Stimulated activated CD8-positive, alpha-beta memory T cell treated with anti-CD3 and anti-CD28 coated beads, Interleukin-4, amount 100 ng/mL, for 24 hours (primary cell): ENCODE results near the gene AGXT.
"Not testable (repeated sequence)": the region's sequence is repeated elsewhere in the genome, so short reads cannot be mapped to it uniquely, and the experiment has no call there.

Experiments
- DNase-seq: peaks from one replicate; pipeline ENCODE4 v3.0.0-alpha.2; 2020; ENCODE audit warnings: low read depth

AGXT gene

DNA sequence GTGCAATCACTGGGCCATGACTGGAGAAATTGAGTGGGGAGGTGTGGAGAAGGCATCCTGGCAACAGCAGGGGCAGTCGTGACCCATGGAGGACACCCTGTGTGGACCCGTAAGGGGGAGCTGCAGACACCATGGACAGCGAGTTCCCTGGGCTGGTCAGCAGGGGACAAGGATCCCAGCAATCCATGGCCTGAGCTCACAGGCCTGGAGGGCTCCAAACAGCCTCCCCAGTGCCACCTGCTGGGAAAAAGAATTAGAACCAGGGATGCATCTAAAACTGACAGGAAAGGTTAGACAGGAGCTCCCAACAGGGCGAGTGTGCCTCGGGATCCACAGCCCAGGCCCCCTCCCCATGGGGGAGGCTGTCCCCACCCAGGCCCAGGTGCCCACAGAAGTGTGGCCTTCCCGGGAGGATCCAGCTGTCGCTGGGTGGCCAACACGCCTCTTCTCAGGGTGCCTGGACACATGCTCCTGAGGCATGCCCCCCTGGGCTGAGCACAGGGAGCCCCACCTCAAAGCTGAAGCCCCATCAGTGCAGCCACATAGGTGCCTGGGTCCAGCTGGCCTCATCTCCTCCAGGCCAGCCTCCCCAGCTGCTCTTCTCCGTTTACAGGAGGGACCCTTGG lies 28.1 kb upstream of the AGXT start:
- DNase-seq = no peak

GRCh38 chr2:240846309-240846708 lies 22.3 kb upstream of the AGXT start:
- not testable (repeated sequence) for DNase-seq

DNA sequence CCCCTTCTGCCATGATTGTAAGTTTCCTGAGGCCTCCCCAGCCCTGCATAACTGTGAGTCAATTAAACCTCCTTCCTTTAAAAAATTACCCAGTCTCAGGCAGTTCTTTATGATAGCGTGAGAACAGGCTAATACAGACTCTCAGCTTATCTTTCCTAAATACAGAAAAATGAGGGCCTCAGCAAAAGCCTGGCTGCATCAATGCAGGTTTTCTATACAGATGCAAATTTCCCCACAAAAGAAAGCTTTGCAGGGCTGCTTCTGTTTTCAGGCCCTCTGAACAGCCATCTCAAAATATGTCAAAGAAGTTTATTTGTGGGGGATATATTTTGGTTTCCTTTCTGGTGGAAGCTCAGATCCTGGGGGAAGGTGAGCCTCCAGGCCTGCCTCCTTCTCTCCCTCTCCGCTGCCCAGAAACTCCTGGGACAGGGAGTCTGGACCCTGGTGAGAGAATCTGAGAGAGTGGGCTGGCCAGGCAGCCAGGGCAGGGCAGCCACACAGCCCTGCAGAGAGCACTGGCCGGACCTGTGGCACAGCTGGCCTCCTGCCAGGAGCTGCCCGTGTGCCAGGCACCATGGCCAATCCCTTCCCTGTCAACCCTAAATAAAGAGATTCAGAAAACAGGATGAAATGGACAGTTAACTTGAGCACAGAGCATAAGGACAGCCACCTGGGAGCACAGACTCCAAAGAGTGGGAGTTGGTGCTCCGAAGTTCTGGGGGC lies 21.6 kb upstream of the AGXT start:
- DNase-seq = no peak

GRCh38 chr2:240847817-240848216 lies 20.8 kb upstream of the AGXT start:
- no peak for DNase-seq

- no peak for DNase-seq
Observed at GRCh38 chr2:240848900-240849680, 19.5 kb upstream of the AGXT start.

- no peak for DNase-seq
Observed at GRCh38 chr2:240850026-240850425, 18.6 kb upstream of the AGXT start.

GRCh38 chr2:240850756-240851077 lies 17.9 kb upstream of the AGXT start:
- no peak for DNase-seq

GRCh38 chr2:240851078-240851991 lies 17.3 kb upstream of the AGXT start:
- peak; percentile 76 for DNase-seq

DNA sequence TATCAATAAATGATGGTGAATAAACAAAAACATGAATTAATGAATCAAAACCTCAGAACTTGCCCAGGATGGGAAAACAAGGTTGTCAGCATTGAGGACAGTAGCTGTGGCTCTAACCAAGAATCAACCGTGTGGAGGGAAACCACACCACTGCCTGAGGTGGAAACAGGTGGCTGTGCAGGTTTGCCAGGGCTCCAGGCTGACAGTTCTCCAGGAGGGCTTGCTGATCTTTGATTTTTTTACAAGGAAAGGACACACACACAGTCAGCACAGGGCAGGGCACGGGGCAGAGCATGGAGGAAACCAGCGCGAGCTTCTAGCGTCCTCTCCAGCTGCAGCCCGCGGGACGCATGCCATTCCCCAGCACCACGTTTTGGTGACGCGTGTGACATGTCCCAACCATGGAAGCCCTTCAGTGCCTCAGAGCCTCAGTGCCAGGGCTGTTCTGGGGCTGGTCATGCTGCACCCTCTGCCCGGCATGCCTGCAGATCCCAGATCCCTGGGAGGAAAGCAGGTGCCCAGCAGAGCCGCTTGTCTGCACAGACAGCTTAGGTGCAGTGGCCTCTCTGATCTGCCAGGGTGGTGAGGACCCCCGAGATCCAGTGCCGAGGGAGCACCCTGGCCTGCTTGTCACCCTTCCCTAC lies 15.8 kb upstream of the AGXT start:
- DNase-seq = no peak

- no peak for DNase-seq
Observed at GRCh38 chr2:240855670-240856069, 13.0 kb upstream of the AGXT start.

DNA sequence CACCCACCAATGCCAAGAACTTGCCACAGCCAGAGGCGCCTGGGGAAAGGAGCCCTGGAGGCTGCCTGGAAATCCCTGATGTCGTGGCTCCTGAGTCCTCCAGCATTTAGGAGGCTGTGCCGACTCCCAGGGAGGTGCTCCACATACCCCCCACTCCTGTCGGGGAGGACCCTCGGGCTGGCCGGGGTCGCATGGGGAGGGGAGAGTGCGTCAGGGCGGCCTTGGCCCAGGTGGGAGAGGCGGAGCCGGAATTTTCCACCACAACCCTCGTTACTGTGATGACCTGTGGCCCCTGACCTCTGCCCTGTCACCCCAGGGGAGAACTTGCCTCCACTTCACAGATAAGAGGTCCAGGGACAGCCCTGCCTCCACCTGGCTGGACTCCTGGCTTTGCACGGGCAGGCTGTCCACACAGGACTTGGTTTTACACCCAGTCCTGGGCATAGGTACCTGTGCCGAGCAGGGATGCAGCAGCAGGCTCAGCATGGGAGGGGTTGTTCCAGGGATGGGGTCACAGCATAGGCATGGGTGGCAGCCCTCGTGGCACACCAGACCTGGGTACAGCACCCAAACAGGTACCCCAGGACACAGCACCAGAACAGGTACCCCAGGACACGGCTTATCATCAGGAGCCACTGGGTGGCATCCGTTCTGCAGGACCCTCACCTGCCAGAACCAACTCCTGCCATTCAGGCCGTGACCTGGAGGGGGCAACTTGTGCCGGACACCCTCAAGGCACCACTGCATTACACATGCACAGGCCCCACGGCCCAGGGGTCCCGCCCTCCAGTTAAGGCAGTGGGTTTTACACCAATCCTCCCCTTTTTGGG lies 12.3 kb upstream of the AGXT start:
- no peak for DNase-seq

GRCh38 chr2:240857039-240858008 lies 11.3 kb upstream of the AGXT start:
- DNase-seq = no peak

GRCh38 chr2:240858321-240858720 lies 10.3 kb upstream of the AGXT start:
- DNase-seq = no peak

GRCh38 chr2:240858871-240859270 lies 9.8 kb upstream of the AGXT start:
- no peak for DNase-seq

DNA sequence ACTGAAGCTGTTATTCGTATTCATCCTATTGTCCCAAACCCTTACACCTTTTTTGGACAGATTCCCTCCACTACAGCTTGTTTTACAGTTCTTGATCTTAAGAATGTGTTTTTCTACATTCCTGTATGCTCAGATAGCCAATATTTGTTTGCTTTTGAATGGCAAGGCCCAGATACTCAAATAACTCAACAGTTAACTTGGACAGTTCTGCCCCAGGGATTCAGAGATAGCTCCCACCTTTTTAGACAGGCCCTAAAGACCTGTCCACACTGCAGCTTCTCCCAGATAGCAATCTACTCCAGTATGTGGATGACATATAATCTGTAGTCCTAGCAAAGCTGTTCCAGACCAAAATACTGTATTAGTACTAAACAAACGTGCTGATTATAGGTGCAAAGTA lies 7.1 kb upstream of the AGXT start:
- DNase-seq = no peak

DNA sequence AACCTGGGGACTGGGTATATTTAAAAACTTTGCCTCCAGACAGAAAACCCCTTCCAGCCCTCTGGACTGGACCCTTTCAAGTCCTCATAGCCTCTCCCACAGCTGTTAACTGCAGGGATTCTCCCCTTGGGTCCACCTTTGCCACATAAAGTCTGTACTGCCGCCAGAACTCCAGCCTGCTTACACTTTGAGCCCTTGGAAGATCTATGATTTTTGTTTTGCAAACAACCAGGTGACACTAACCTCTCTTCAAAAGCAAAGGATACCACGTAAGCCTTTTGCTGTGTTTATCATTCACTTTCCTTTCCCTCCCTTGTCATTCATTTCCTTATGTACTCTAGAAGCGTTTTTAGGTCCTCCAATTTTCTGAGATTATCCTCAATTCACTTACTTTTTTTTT lies 4.1 kb upstream of the AGXT start:
- DNase-seq = no peak

DNA sequence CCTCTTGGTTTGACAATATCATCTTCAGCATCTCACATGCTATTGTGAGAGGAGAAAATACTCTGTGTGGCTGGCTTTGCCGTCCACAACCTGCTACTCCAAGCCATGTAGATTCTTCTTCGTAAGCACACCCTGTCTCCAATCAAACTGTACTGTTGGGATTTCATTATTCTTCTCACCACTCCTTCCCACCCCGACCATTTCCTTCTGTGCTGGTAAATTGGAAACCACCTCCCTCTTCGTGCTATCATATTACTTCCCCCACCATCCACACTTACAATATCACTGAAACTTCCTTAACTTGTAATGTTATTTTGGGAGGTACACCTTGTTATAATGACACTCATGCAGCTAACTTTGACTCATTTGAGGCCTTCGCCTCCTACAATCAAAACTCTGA lies 3.2 kb upstream of the AGXT start:
- DNase-seq = no peak

DNA sequence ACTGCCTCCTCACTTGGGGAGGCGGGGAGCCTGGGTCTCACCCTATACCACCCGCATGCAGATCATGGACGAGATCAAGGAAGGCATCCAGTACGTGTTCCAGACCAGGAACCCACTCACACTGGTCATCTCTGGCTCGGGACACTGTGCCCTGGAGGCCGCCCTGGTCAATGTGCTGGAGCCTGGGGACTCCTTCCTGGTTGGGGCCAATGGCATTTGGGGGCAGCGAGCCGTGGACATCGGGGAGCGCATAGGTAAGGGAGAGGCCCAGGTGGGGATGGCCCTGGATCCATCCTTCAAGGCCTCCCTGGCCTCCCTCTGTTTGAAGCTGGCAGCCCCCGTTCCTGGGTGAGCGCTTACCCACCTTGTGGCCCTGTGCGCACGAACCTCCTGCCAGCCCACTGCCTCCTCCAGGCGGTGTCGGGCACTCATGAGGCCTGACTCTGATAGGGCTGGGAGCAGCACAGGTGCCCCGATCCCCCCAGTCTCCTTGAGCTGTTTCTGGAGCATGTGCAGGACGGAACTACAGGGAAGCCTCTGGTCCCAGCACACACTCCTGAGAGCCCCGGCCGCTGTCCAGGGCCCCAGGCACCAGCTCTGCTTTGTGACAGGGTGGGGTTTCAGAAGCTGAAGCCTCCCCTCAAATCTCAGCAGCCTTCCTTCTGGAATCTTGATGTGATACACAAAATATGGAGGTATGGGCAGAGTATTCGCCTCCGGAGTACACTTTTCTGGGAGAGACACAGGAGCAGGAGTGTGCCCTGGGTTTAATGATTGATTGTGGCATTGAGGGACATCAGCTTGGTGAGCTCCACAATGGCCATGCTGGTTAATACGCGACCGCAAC lies 708 bp downstream of the AGXT start:
- no peak for DNase-seq
